Fibroblast of villous mesenchyme (primary cell): ENCODE measurements around the gene VAV3. TPM values are rescaled to one million over a fixed set of nuclear protein-coding genes. Genes with fewer than 3 reads are reported as not detected.
"Not testable (repeated sequence)": the region's sequence is repeated elsewhere in the genome, so short reads cannot be mapped to it uniquely, and the experiment has no call there.

Source experiments
- DNase-seq: peaks from one replicate; pipeline ENCODE4 v3.0.0-alpha.2; 2010; ENCODE audit warnings: low read depth
- H3K4me3 ChIP-seq: 2 replicates; pipeline ENCODE4 v1.5.1; 2011; ENCODE audit warnings: low read depth, mild to moderate bottlenecking, low read length
- total RNA-seq: library from RNA; depleted of rRNA; stranded (reverse); fragments of >200 nt; gene quantifications from 2 replicates; pipeline ENCODE4 v1.2.3, GENCODE V29; 2012
- TF ChIP-seq, protein P1 (sequence below): IDR thresholded peaks from 2 replicates; pipeline ENCODE4 v1.5.1; 2012; ENCODE audit warnings: low read depth, mild to moderate bottlenecking, low read length; ENCODE audit not compliant: insufficient read depth

The VAV3 gene
- total RNA-seq, 1 donor = 0.43 TPM

DNA sequence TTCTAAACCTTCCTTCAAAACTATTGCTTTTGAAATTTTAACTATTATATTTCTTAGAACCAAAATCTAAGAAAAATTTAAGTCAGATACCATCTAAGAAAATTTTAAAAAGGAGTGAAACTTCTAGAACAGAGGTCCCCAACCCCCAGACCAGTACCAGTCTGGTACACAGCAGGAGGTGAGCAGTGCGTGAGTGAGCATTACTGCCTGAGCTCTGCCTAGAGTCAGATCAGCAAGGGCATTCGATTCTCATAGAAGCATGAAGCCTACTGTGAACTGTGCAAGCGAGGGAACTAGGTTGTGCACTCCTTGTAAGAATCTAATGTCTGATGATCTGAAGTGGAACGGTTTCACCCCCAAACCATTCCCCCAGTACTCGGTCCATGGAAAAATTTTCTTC is 106.7 kb downstream of the VAV3 start:
- TF ChIP-seq, protein P1, sequence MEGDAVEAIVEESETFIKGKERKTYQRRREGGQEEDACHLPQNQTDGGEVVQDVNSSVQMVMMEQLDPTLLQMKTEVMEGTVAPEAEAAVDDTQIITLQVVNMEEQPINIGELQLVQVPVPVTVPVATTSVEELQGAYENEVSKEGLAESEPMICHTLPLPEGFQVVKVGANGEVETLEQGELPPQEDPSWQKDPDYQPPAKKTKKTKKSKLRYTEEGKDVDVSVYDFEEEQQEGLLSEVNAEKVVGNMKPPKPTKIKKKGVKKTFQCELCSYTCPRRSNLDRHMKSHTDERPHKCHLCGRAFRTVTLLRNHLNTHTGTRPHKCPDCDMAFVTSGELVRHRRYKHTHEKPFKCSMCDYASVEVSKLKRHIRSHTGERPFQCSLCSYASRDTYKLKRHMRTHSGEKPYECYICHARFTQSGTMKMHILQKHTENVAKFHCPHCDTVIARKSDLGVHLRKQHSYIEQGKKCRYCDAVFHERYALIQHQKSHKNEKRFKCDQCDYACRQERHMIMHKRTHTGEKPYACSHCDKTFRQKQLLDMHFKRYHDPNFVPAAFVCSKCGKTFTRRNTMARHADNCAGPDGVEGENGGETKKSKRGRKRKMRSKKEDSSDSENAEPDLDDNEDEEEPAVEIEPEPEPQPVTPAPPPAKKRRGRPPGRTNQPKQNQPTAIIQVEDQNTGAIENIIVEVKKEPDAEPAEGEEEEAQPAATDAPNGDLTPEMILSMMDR = no peak
- no peak overlapping the region for H3K4me3 ChIP-seq
- DNase-seq = no peak

DNA sequence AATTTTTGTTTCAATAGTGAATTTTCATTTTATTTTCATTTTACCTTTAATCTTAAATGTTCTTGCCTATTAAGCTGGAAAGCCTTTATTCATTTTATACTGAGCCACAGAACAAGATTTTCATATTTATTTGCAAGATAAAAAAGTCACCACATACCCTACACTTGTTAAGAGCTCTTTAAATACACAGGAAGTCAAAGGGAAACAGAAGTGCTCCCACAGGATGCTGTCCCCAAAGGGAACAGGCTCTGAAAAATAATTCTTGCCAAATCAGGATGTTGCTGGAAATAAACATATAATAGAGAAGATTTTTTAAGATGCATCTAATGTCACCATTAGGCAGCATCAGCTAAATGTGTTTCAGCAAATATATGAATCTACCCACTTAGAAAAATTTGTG is 113.6 kb downstream of the VAV3 start:
- DNase-seq = no peak
- TF ChIP-seq, protein P1 = no peak
- no peak overlapping the region for H3K4me3 ChIP-seq

DNA sequence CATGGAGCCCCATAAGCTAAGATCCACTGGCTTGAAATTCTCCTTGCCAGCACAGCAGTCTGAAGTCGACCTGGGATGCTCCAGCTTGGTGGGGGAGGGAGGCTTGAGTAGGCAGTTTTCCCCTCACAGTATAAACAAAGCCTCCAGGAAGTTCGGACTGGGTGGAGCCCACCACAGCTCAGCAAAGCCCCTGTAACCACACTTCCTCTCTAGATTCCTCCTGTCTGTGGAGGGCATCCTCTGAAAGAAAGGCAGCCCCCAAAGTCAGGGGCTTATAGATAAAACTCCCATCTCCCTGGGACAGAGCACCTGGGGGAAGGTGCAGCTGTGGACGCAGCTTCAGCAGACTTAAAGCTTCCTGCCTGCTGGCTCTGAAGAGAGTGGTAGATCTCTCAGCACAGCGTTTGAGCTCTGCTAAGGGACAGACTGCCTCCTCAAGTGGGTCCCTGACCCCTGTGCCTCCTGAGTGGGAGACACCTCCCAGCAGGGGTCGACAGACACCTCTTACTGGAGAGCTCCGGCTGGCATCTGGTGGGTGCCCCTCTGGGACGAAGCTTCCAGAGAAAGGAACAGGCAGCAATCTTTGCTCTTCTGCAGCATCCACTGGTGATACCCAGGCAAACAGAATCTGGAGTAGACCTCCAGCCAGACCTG is 120.3 kb downstream of the VAV3 start:
- H3K4me3 ChIP-seq, DNase-seq: not testable (repeated sequence)

DNA sequence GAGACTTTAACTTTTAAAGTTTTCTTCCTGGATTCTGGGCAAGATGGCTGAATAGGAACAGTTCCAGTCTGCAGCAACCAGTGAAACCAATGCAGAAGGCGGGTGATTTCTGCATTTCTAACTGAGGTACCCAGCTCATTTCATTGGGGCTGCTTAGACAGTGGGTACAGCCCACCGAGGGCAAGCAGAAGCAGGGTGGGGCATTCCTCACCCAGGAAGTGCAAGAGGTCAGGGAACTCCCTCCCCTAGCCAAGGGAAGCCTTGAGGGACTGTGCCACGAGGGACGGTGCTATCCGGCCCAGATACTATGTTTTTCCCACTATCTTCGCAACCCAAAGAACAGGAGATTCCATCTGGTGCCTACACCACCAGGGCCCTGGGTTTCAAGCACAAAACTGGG is 121.0 kb downstream of the VAV3 start:
- no peak overlapping the region for H3K4me3 ChIP-seq
- TF ChIP-seq, protein P1 = no peak
- no peak for DNase-seq

DNA sequence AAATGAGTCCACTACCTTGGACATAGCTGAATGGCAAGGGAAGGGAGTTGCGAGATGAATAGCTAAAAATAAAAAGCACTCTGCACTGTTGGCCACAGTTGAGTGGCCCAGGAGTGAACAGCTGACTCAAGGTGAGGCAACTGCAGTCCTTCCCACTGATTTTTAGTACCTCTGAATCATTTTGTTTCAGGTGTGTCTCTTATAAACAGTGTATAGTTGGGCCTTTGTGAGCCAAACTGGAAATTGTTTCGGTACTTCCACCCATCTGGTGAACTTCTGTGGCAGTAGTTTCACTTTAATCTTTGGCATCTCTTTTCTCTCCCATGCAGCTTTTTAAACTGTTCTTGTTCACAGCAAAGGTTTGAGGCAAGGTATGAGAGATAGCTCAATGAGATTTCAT is 122.7 kb downstream of the VAV3 start:
- TF ChIP-seq, protein P1 = no peak
- H3K4me3 ChIP-seq = no peak overlapping the region
- no peak for DNase-seq

DNA sequence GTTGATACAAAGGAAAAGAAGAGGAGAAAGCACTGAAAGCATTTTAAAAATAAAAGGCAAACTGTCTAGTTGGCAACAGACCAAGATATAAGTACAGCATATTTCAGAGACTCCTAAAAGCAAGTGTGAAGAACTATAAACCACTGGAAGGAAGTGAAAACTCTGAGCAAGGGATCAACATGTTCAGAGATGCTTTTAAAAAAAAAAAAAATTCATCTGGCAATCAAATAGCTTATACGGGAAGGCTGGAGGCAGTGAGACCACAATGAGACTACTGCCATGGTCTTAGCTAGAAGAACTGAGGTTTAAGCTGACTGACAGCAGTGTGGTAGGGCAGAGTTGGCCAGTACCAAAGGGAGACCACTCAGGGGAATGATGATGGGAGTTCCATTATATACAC is 124.3 kb downstream of the VAV3 start:
- no peak for DNase-seq
- TF ChIP-seq, protein P1 = no peak
- no peak overlapping the region for H3K4me3 ChIP-seq

DNA sequence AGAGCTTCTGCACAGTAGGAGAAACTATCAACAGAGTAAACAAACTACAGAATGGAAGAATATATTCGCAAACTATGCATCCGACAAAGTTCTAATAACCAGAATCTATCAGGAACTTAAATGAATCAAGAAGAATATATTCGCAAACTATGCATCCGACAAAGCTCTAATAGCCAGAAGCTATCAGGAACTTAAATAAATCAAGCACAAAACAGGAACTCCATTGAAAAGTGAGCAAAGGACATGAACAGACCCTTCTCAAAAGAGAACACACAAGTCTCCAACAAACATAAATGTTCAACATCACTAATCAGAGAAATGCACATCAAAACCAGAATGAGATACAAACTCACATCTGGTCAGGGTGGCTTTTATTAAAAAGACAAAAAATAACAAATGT is 126.9 kb downstream of the VAV3 start:
- DNase-seq = no peak
- TF ChIP-seq, protein P1 = no peak
- no peak overlapping the region for H3K4me3 ChIP-seq
